K562 (cell line): ENCODE results near the gene ADGRL3. TPM values are rescaled to one million over a fixed set of nuclear protein-coding genes. Genes with fewer than 3 reads are reported as not detected.

Source experiments
- ATAC-seq: fragments of 200-7000 bp; cut with Tn5 transposase; 3 replicates; pipeline ENCODE4 v1.9.1; 2020; ENCODE audit warnings: moderate library complexity
- BruUV-seq: library from RNA; stranded (reverse); fragments of 400-500 nt; replicated peaks from 2 replicates; lab custom pipeline; 2021; lab: Mats Ljungman, UMichigan
- CTCF ChIA-PET: fragments of 300-600 bp; formaldehyde crosslinking; extraction: SDS; loops from one replicate; lab custom pipeline; 2021; ENCODE audit warnings: low intra/inter-chr PET ratio; lab: Yijun Ruan, JAX
- POLR2A ChIA-PET: fragments of 300-600, 350-650 bp; sonication (Branson Sonifier 250); formaldehyde crosslinking; extraction: SDS; loops from one replicate; lab custom pipeline; 2021; ENCODE audit warnings: antibody characterized with exemption, inconsistent platforms; lab: Yijun Ruan, JAX
- DNase-seq, 4 experiments: peaks; one replicate each; pipeline versions ENCODE4 v3.0.0 to v3.0.0-alpha.2; 2011 to 2018; ENCODE audit warnings: low spot score in 3 of 4, mixed read lengths in 3 of 4; ENCODE audit errors: extremely low read depth in 1 of 4
- FAIRE-seq: peaks from 2 replicates; lab custom pipeline; 2011; peaks lifted over from hg19 to GRCh38; lab: Jason Lieb, UNC
- H2AFZ ChIP-seq: 2 replicates; pipeline ENCODE4 v1.6.0; 2011; ENCODE audit warnings: low read depth, low read length, control low read depth, inconsistent platforms
- H3K27ac ChIP-seq: fragments of 200-600 bp; 3 replicates; pipeline ENCODE4 v1.8.0; 2011; ENCODE audit warnings: low read depth, mild to moderate bottlenecking, control low read depth, inconsistent platforms, low read length, moderate library complexity, mixed read lengths; ENCODE audit errors: extremely low read depth
- H3K27me3 ChIP-seq, 2 experiments: fragments of 300-600 bp in 1 of 2; 2 replicates in 1 of 2; 3 replicates in 1 of 2; pipeline versions ENCODE4 v1.6.0 to v1.8.0; 2011; ENCODE audit warnings: inconsistent platforms in 2 of 2, low read length in 2 of 2, mild to moderate bottlenecking in 1 of 2, mixed read lengths in 1 of 2, moderate library complexity in 1 of 2; ENCODE audit not compliant: control insufficient read depth in 2 of 2, insufficient read depth in 2 of 2
- H3K36me3 ChIP-seq: fragments of 300-600 bp; 3 replicates; pipeline ENCODE4 v1.8.0; 2011; ENCODE audit warnings: mild to moderate bottlenecking, low read length, inconsistent platforms; ENCODE audit not compliant: control insufficient read depth, insufficient read depth
- H3K4me1 ChIP-seq, 2 experiments: fragments of 200-600 bp in 1 of 2; replicated peaks in 1 of 2; 2 replicates in 1 of 2; 3 replicates in 1 of 2; pipeline versions ENCODE4 v1.5.1 to v1.8.0; 2011; ENCODE audit warnings: inconsistent platforms in 2 of 2, low read length in 2 of 2, mild to moderate bottlenecking in 1 of 2, mixed read lengths in 1 of 2, moderate library complexity in 1 of 2; ENCODE audit not compliant: control insufficient read depth in 2 of 2, insufficient read depth in 2 of 2
- H3K4me2 ChIP-seq: 2 replicates; pipeline ENCODE4 v1.6.1; 2011; ENCODE audit warnings: low read length, control low read depth, inconsistent platforms, mixed read lengths; ENCODE audit not compliant: insufficient read depth
- H3K4me3 ChIP-seq: fragments of 200-600 bp; sonication (generic), shearing (Covaris generic); 2 replicates; pipeline ENCODE4 v1.5.1; 2016; ENCODE audit warnings: control low read depth, inconsistent platforms
- H3K79me2 ChIP-seq: fragments of 200-600 bp; 3 replicates; pipeline ENCODE4 v1.8.0; 2011; ENCODE audit warnings: low read length, inconsistent platforms; ENCODE audit not compliant: control insufficient read depth, insufficient read depth
- H3K9ac ChIP-seq, 2 experiments: 2 replicates each; pipeline versions ENCODE4 v1.6.0 to v1.6.1; 2011; ENCODE audit warnings: low read depth in 2 of 2, low read length in 2 of 2, control low read depth in 1 of 2, inconsistent platforms in 1 of 2, mild to moderate bottlenecking in 1 of 2, mixed read lengths in 1 of 2; ENCODE audit not compliant: insufficient read depth in 1 of 2
- H3K9me1 ChIP-seq: one replicate; pipeline ENCODE4 v1.6.0; 2011; ENCODE audit warnings: inconsistent platforms, mild to moderate bottlenecking, low read length, moderate library complexity; ENCODE audit not compliant: control insufficient read depth, insufficient read depth
- H3K9me3 ChIP-seq: replicated peaks from 2 replicates; pipeline ENCODE4 v1.5.1; 2011; ENCODE audit warnings: low read depth, low read length, inconsistent platforms; ENCODE audit not compliant: control insufficient read depth, insufficient read depth
- H4K20me1 ChIP-seq: replicated peaks from 2 replicates; pipeline ENCODE4 v1.6.1; 2011; ENCODE audit warnings: low read length, inconsistent platforms, mixed read lengths; ENCODE audit not compliant: control insufficient read depth, insufficient read depth
- CBX5 ChIP-seq: IDR thresholded peaks from 2 replicates; pipeline ENCODE4 v1.6.1; 2014; ENCODE audit warnings: low read depth, borderline replicate concordance
- CHD2 ChIP-seq: IDR thresholded peaks from 2 replicates; pipeline ENCODE4 v1.6.1; 2011; ENCODE audit warnings: low read depth, low read length
- HLTF ChIP-seq: fragments of 450-650 bp; IDR thresholded peaks from 2 replicates; pipeline ENCODE4 v1.6.1; 2016
- KHSRP ChIP-seq: fragments of 450-650 bp; IDR thresholded peaks from 2 replicates; pipeline ENCODE4 v1.6.1; 2017
- MTA3 ChIP-seq: fragments of 450-650 bp; formaldehyde crosslinking; IDR thresholded peaks from 2 replicates; pipeline ENCODE4 v1.6.1; 2017; ENCODE audit warnings: mild to moderate bottlenecking, borderline replicate concordance
- MYBL2 ChIP-seq, 2 experiments: fragments of 450-650 bp in 1 of 2; sonication (generic) in 1 of 2; formaldehyde crosslinking in 1 of 2; IDR thresholded peaks; 2 replicates each; pipeline versions ENCODE4 v1.6.1 to v1.8.1; 2017 to 2022; ENCODE audit warnings: borderline replicate concordance in 1 of 2, inconsistent platforms in 1 of 2, low read depth in 1 of 2, mild to moderate bottlenecking in 1 of 2, missing genetic modification reagents in 1 of 2, moderate library complexity in 1 of 2
- POLR3G ChIP-seq: IDR thresholded peaks from 2 replicates; pipeline ENCODE4 v1.6.1; 2011; ENCODE audit not compliant: insufficient read length, insufficient replicate concordance; ENCODE audit errors: extremely low read depth
- TEAD2 ChIP-seq: fragments of 450-650 bp; IDR thresholded peaks from 2 replicates; pipeline ENCODE4 v1.6.1; 2016; ENCODE audit warnings: missing genetic modification characterization, control low read depth, missing compliant biosample characterization
- U2AF1 ChIP-seq: fragments of 200-400 bp; formaldehyde crosslinking; optimal IDR thresholded peaks from 2 replicates; pipeline ENCODE3; 2017; ENCODE audit warnings: mild to moderate bottlenecking, low read depth, low read length, moderate library complexity
- ZNF165 ChIP-seq: fragments of 250-450 bp; sonication (Bioruptor Pico); IDR thresholded peaks from 2 replicates; pipeline ENCODE4 v1.4.0; 2020; ENCODE audit warnings: borderline replicate concordance
- ZNF408 ChIP-seq: fragments of 250-450 bp; sonication (Bioruptor Pico); IDR thresholded peaks from 2 replicates; pipeline ENCODE4 v1.4.0; 2020; ENCODE audit warnings: low read depth, mild to moderate bottlenecking, moderate library complexity
- WGBS: fragments of 100-300 bp; shearing (Covaris generic); methylation state at CpG from one replicate; pipeline ENCODE4 v1.1.6; 2016; ENCODE audit warnings: low coverage, mixed read lengths; ENCODE audit not compliant: insufficient coverage; ENCODE audit errors: missing lambda C conversion rate; 5-methylcytosine and 5-hydroxymethylcytosine counted together
- in situ Hi-C: fragments of 300-500 bp; cut with MboI; formaldehyde crosslinking; loops from 4 replicates; pipeline ENCODE4 v1.15.0; 2018; ENCODE audit warnings: inconsistent platforms, mixed read lengths
- intact Hi-C: fragments of 100-400 bp; cut with micrococcal nuclease; formaldehyde crosslinking; loops from 2 replicates; pipeline ENCODE4 v1.14.2; 2022
- polyA plus RNA-seq, 8 experiments: library from polyadenylated mRNA; depleted of rRNA in 4 of 8; stranded (reverse) in 5 of 8; unstranded in 3 of 8; fragments of >200 nt; fragmentation: Nextera tagmentation in 2 of 8; fragmentation: Illumina TruSeq in 1 of 8; extraction: Ambion mirVana in 2 of 8; extraction: Trizol in 1 of 8; gene quantifications; 2 replicates each; pipeline versions ENCODE4 v1.2.1 to v1.2.3, GENCODE V29; 2011 to 2014; ENCODE audit warnings: inconsistent platforms in 1 of 8, missing spikeins in 1 of 8
- total RNA-seq, 7 experiments: library from RNA; depleted of rRNA in 6 of 7; stranded (reverse); fragments of >200 nt in 6 of 7; fragmentation: Illumina TruSeq in 2 of 7; extraction: Trizol in 2 of 7; gene quantifications; 2 replicates each; pipeline versions ENCODE4 v1.2.1 to v1.2.3, GENCODE V29; 2011 to 2021; ENCODE audit warnings: low replicate concordance in 1 of 7
- TF ChIP-seq, protein P1 (sequence below), 2 experiments: fragments of 450-650 bp in 1 of 2; sonication (generic) in 1 of 2; formaldehyde crosslinking; conservative IDR thresholded peaks; 2 replicates each; pipeline versions ENCODE4 v1.4.0 to v1.8.1; 2020 to 2022; ENCODE audit warnings: mild to moderate bottlenecking in 1 of 2, missing genetic modification reagents in 1 of 2
- TF ChIP-seq, protein P2 (sequence below): fragments of 450-650 bp; IDR thresholded peaks from 2 replicates; pipeline ENCODE4 v1.6.1; 2017; ENCODE audit warnings: antibody characterized with exemption
- TF ChIP-seq, protein P3 (sequence below), 2 experiments: IDR thresholded peaks in 1 of 2; conservative IDR thresholded peaks in 1 of 2; 2 replicates each; pipeline ENCODE4 v1.6.1; 2016; ENCODE audit warnings: low read depth in 2 of 2, mild to moderate bottlenecking in 1 of 2, missing compliant biosample characterization in 1 of 2, missing genetic modification characterization in 1 of 2, moderate library complexity in 1 of 2

Gene ADGRL3
- total and polyA plus RNA-seq, 9 of the 15 experiments (the other 6 are each of a cell fraction or from before 2014, with no cell fraction given) = 0.03 to 0.14 (median 0.04) TPM; not detected in 2

DNA sequence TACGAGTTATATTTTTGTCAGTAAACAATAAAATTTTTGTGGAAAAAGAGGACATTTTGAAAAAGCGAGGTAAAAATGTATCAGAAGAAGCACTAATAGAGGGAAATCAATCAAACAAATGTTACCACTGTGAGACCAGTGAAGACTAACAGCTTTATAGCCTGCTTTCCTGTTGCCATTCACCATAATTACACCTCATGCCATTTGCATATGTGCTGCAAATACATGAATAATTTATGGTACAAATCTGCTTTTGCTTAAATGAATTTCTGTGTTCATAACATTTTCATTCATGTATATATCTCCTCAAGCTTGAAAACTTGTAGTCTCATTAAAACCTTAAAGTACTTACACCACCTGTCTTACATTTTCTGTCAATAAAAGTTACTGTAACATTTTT lies 830.8 kb downstream of the ADGRL3 start:
- BruUV-seq = no TSS peak
- WGBS = 0% methylated on average over 2 of the region's 2 CpGs
- ChIA-PET POLR2A (no interaction called here), CTCF (no interaction called here)
- Histone ChIP-seq H2AFZ (no peak overlapping the region), H3K27me3 (no peaks in the 10 kb centered on the region), H3K4me2 (no peak overlapping the region), H3K4me1 (no peaks in the 10 kb centered on the region), H3K9me1 (no peaks in the 10 kb centered on the region), H3K9me3 (no peaks in the 10 kb centered on the region), H3K4me3 (no peak overlapping the region), H3K79me2 (no peaks in the 10 kb centered on the region), H3K9ac (no peak overlapping the region), H4K20me1 (no peaks in the 10 kb centered on the region), H3K36me3 (no peaks in the 10 kb centered on the region), H3K27ac (no peak overlapping the region)
- DNase-seq (no peak), ATAC-seq (no peak), FAIRE-seq (no peak)
- TF ChIP-seq MTA3 = no peak
- TF ChIP-seq ZNF408 = no peak
- no peak for TF ChIP-seq TEAD2
- no peak for TF ChIP-seq ZNF165
- TF ChIP-seq CBX5 = no peak
- TF ChIP-seq CHD2 = no peak
- no peak for TF ChIP-seq U2AF1
- TF ChIP-seq MYBL2 (IDR thresholded peaks at IDR 0.05; ENCODE audit: low read depth) = no peak
- TF ChIP-seq MYBL2 (CRISPR knock-in tag; IDR thresholded peaks at IDR 0.05; ENCODE audit: borderline replicate concordance) = no peak
- no peak for TF ChIP-seq HLTF
- TF ChIP-seq, protein P1, sequence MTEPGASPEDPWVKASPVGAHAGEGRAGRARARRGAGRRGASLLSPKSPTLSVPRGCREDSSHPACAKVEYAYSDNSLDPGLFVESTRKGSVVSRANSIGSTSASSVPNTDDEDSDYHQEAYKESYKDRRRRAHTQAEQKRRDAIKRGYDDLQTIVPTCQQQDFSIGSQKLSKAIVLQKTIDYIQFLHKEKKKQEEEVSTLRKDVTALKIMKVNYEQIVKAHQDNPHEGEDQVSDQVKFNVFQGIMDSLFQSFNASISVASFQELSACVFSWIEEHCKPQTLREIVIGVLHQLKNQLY (CRISPR knock-in tag; conservative IDR thresholded peaks at IDR 0.05) = no peak
- TF ChIP-seq, protein P2, sequence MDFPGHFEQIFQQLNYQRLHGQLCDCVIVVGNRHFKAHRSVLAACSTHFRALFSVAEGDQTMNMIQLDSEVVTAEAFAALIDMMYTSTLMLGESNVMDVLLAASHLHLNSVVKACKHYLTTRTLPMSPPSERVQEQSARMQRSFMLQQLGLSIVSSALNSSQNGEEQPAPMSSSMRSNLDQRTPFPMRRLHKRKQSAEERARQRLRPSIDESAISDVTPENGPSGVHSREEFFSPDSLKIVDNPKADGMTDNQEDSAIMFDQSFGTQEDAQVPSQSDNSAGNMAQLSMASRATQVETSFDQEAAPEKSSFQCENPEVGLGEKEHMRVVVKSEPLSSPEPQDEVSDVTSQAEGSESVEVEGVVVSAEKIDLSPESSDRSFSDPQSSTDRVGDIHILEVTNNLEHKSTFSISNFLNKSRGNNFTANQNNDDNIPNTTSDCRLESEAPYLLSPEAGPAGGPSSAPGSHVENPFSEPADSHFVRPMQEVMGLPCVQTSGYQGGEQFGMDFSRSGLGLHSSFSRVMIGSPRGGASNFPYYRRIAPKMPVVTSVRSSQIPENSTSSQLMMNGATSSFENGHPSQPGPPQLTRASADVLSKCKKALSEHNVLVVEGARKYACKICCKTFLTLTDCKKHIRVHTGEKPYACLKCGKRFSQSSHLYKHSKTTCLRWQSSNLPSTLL = no peak
- TF ChIP-seq POLR3G = no peak
- TF ChIP-seq KHSRP = no peak
- TF ChIP-seq, protein P3, sequence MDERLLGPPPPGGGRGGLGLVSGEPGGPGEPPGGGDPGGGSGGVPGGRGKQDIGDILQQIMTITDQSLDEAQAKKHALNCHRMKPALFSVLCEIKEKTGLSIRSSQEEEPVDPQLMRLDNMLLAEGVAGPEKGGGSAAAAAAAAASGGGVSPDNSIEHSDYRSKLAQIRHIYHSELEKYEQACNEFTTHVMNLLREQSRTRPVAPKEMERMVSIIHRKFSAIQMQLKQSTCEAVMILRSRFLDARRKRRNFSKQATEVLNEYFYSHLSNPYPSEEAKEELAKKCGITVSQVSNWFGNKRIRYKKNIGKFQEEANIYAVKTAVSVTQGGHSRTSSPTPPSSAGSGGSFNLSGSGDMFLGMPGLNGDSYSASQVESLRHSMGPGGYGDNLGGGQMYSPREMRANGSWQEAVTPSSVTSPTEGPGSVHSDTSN (CRISPR knock-in tag; IDR thresholded peaks at IDR 0.05; ENCODE audit: low read depth) = no peak
- TF ChIP-seq, protein P3 (tag; conservative IDR thresholded peaks at IDR 0.05; ENCODE audit: low read depth) = no peak
- in situ Hi-C loops (no loop called here), intact Hi-C loops (no loop called here)
